NT2/D1 (cell line): ENCODE measurements around the gene BICC1.
A peak's percentile ranks its signal among the peaks of the same experiment; 100 is the strongest.

ENCODE experiments used
- DNase-seq: peaks from one replicate; pipeline ENCODE4 v3.0.0-alpha.2; 2011; ENCODE audit warnings: low read depth, low spot score
- H3K27me3 ChIP-seq: 2 replicates; pipeline ENCODE4 v1.6.0; 2011; ENCODE audit warnings: mild to moderate bottlenecking; ENCODE audit not compliant: insufficient read length, insufficient read depth
- H3K36me3 ChIP-seq: 2 replicates; pipeline ENCODE4 v1.6.1; 2011; ENCODE audit warnings: mild to moderate bottlenecking, low read length, mixed read lengths; ENCODE audit not compliant: insufficient read depth, insufficient read length
- H3K4me1 ChIP-seq: 2 replicates; pipeline ENCODE4 v1.5.1; 2011; ENCODE audit not compliant: insufficient read depth, insufficient read length
- H3K4me3 ChIP-seq: 2 replicates; pipeline ENCODE4 v1.5.1; 2011; ENCODE audit warnings: low read depth; ENCODE audit not compliant: insufficient read length
- H3K9ac ChIP-seq: 2 replicates; pipeline ENCODE4 v1.6.0; 2011; ENCODE audit warnings: low read depth; ENCODE audit not compliant: insufficient read length
- H3K9me3 ChIP-seq: 2 replicates; pipeline ENCODE4 v1.5.1; 2011; ENCODE audit warnings: mild to moderate bottlenecking, low read length; ENCODE audit not compliant: insufficient read depth
- SUZ12 ChIP-seq: IDR thresholded peaks from 2 replicates; pipeline ENCODE4 v1.6.1; 2011; ENCODE audit not compliant: insufficient read length, insufficient read depth; ENCODE audit errors: extremely low read depth
- YY1 ChIP-seq: IDR thresholded peaks from 2 replicates; pipeline ENCODE4 v1.6.1; 2011; ENCODE audit not compliant: insufficient read length, insufficient read depth
- ZNF274 ChIP-seq: IDR thresholded peaks from 2 replicates; pipeline ENCODE4 v1.6.1; 2011; ENCODE audit warnings: mild to moderate bottlenecking, low read depth, low read length

The BICC1 gene

GRCh38 chr10:58511765-58512490, 744 bp upstream of the BICC1 start:
- H3K4me1 ChIP-seq = no peaks in the 10 kb centered on the region
- H3K9ac ChIP-seq = peak overlapping the region; percentile 46
- TF ChIP-seq SUZ12 (no peak), YY1 (no peak), ZNF274 (no peak)
- H3K36me3 ChIP-seq = no peaks in the 10 kb centered on the region
- DNase-seq = no peak
- H3K9me3 ChIP-seq = no peaks in the 10 kb centered on the region
- peaks cover 32% of the 10 kb centered on the region for H3K27me3 ChIP-seq
- H3K4me3 ChIP-seq = peak overlapping the region; percentile 76

DNA sequence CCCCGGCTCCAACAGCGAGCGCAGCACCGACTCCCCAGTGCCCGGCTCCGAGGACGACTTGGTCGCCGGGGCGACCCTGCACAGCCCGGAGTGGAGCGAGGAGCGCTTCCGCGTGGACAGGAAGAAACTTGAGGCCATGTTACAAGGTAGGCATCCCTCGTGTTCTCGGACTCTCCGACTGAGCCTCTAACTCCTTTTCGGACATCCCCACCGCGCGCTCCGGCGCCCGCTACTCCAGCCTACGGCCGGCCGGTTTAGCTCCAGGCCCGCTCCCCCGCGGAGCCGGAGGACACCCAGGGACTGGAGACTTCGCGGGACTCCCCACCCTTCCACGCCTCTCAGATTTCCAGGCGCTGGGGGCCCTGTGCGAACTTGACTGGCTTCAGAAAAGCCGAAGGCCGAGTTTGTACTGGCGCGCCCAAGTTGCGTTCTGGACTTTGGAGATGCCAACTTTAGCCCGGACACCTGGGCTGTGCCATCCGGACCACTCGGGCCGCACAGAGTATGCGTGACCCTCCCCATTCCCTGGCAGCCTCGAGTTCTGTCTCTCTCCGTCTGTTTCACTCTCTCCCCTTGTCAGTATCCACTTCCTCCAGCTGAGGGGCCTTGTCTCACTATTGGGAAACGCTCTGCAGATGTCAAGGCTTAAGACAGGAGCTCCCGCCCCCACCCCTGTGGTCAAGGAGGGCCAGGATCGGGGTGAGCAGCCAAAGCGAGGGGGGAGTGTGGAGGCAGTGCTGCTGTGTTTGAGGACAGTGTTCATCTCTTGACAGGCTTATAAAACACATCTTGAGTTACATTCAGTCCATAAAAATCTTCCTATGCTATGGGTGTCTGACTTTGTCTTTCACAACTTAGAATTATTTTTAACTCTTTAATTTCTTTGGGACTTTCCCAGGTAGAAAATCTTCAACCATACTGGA, 777 bp downstream of the BICC1 start:
- TF ChIP-seq ZNF274 (no peak), SUZ12 (no peak), YY1 (no peak)
- H3K4me1 ChIP-seq = no peaks in the 10 kb centered on the region
- peaks cover 32% of the 10 kb centered on the region for H3K27me3 ChIP-seq
- no peaks in the 10 kb centered on the region for H3K36me3 ChIP-seq
- no peak for DNase-seq
- peak overlapping the region; percentile 76 for H3K4me3 ChIP-seq
- H3K9me3 ChIP-seq = no peaks in the 10 kb centered on the region
- H3K9ac ChIP-seq = peak overlapping the region; percentile 85

DNA sequence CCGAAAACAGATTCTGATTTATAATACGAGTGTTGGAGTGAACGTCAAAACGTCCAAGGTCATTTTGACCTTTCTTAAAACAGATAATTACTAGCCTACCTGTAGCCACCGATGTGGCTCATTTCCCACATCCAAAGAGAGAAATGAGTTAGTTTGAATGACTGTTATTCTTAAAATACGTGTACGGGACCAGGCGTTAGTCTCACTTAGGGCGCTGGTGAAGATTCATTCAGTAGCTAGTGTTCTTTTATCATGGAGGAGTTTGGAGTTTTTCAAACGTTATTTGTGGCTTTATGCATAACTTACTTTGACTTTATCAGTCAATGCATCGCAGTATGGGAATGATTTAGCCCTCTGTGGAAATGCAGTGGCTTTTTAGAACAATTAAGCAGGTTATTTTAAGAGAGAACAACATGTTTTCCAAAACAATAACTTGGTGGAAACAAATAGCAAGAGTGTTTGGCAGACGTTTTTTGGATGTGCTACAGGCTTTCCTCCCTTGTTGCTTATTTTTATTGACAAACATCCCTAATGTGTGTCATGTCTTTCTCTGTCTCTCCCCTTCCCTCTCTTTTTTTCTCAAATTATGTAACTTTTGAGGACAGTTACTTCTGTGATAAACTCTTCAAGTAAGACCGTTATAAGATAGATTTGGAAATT, 1.6 kb downstream of the BICC1 start:
- TF ChIP-seq ZNF274 = no peak
- no peak for TF ChIP-seq YY1
- no peak for TF ChIP-seq SUZ12
- Histone ChIP-seq H3K9ac (no peak overlapping the region), H3K36me3 (no peaks in the 10 kb centered on the region), H3K9me3 (no peaks in the 10 kb centered on the region), H3K4me3 (no peak overlapping the region), H3K27me3 (peaks cover 32% of the 10 kb centered on the region), H3K4me1 (no peaks in the 10 kb centered on the region)
- no peak for DNase-seq

- no peak for DNase-seq
- no peak overlapping the region for H3K9ac ChIP-seq
- H3K27me3 ChIP-seq = peaks cover 32% of the 10 kb centered on the region
- H3K4me1 ChIP-seq = no peaks in the 10 kb centered on the region
- H3K36me3 ChIP-seq = no peaks in the 10 kb centered on the region
- H3K4me3 ChIP-seq = no peak overlapping the region
- TF ChIP-seq ZNF274 (no peak), SUZ12 (no peak), YY1 (no peak)
- no peaks in the 10 kb centered on the region for H3K9me3 ChIP-seq
These were observed 2.7 kb downstream of the BICC1 start for GRCh38 chr10:58515291-58515941.

GRCh38 chr10:58516119-58516518, 3.4 kb downstream of the BICC1 start:
- TF ChIP-seq YY1 = no peak
- TF ChIP-seq SUZ12 = no peak
- TF ChIP-seq ZNF274 = no peak
- Histone ChIP-seq H3K9me3 (no peaks in the 10 kb centered on the region), H3K4me1 (no peaks in the 10 kb centered on the region), H3K36me3 (no peaks in the 10 kb centered on the region), H3K9ac (no peak overlapping the region), H3K27me3 (peaks cover 32% of the 10 kb centered on the region), H3K4me3 (no peak overlapping the region)
- DNase-seq = no peak

DNA sequence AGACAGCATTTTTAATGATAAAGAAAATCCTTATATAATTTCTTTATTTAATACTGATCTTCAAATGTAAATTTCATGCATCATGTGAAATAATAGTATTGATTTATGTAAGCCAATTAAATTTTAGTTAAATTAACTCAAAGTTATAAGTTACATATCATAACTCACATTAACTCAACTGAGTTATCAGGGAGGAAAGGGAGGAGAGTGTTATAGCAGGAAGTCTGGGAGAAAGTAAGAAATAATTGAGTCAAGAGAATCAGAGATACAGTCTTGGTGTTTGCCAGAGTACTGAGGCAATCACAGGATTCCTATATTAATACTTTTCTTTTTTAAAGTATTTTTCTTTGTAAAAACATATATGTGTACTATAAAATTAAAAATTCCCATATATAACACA, 4.0 kb downstream of the BICC1 start:
- Histone ChIP-seq H3K4me3 (no peak overlapping the region), H3K4me1 (no peaks in the 10 kb centered on the region), H3K9me3 (no peaks in the 10 kb centered on the region), H3K36me3 (no peaks in the 10 kb centered on the region), H3K27me3 (peaks cover 32% of the 10 kb centered on the region), H3K9ac (no peak overlapping the region)
- no peak for DNase-seq
- TF ChIP-seq SUZ12 = no peak
- no peak for TF ChIP-seq YY1
- TF ChIP-seq ZNF274 = no peak

- no peaks in the 10 kb centered on the region for H3K4me1 ChIP-seq
- no peak overlapping the region for H3K9ac ChIP-seq
- no peak overlapping the region for H3K4me3 ChIP-seq
- TF ChIP-seq ZNF274 (no peak), SUZ12 (no peak), YY1 (no peak)
- no peak for DNase-seq
- no peaks in the 10 kb centered on the region for H3K36me3 ChIP-seq
- peaks cover 30% of the 10 kb centered on the region for H3K27me3 ChIP-seq
- H3K9me3 ChIP-seq = no peaks in the 10 kb centered on the region
These were observed 4.4 kb downstream of the BICC1 start for GRCh38 chr10:58517081-58517480.
